Measurements from ENCODE around the gene ABCF2. TPM values are rescaled to one million over a fixed set of nuclear protein-coding genes. Genes with fewer than 3 reads are reported as not detected.

The ABCF2 gene
- total and polyA plus RNA-seq, 5 donors from 2014 or later, result 16.3 to 31.4 (median 29.4) TPM

DNA sequence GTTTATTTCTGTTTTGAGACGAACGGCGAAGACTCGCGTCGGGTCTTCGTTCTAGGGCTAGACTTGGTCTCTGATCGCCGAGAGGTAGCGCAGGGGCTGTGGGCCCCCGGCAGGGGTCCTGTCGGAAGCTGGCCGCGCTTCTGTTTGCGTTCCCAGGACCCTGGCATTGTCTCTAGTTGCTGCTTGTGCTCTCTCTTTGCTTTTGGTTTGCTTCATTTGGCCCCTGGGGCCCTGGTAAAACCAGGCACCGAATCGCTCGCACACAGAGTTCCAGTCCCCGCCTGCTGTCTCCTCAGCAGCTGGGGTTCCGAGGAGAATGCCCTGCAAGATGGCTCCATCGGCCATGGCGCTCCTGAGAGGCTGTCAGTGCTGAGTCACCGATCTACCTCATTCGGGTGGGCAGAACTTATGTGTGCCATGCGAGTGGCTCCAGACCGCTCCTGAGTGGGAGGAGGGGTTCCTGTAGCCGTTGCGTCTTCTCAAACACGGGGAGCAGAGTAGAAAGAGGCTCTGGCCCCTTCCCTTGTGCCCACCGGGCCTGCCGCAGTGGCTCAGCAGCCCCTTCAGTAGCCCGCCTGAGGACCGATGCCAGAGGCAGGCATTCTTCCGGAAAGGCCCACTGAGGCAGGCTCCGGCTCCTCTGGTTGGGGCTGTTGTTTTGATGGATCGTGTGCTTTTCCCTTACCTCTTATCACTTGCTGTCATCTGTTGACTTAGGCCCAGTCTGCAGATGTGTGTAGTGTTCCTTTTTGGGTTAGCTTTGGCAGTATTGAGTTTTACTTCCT, 6.1 kb upstream of the ABCF2 start:
- peak; percentile 36 to 70 (median 43) for DNase-seq
- H3K4me3 Mint-ChIP-seq, result peak overlapping the region; percentile 99 to 100 (median 99)

DNA sequence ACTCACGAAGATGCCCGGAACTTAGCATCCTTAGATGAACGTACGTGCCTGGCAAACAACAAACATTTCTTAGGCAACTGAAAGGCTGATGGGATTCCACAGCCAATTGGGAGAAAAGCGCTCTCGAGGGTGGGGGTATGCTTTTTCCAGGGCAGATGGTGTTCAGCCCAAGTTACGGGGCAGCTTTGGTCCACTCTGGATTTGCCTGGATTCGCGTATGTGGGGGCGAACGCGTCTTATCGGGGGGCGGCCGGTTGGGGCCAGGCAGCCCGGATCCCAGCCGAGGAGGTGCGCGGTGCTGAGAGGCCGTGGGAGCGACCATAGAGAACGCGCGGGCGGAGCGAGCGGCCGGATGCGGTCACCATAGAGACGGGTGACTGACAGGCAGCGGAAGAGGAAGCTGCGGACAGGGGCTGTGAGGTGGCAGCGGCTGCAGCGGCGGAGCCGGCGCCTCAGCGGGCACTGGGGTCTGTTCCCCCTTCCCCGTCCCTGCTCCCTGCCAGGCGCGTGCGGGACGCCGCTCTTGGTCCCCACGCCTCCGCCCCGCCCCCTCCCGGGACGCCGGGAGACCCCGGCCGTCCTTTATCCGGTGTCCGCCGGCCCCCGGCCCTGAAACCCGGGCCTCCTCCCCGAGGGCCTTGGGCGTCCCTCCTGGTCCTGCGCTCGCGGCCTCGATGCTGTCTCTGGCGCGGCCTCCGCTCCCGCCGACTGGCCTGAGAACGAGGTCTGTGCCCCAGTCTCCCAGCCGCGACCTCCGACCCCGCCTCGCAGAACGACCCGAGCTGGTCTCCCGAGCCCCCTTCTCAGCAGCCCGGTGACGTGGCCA, 5.3 kb upstream of the ABCF2 start, which contains the start of gene CHPF2:
TSS of gene CHPF2 (plus strand) at position 393 of the 826 bp plus-strand sequence. CDS start 1,529 bp downstream, outside the sequence.
- DNase-seq (peak; percentile 84 to 92 (median 87)), ATAC-seq (ENCODE audit: low read depth in 2 of 2) (peak; percentile 92 to 95)
- Mint-ChIP-seq H3K36me3 (peaks cover under 1% of the 10 kb centered on the region), H3K9me3 (no peaks in the 10 kb centered on the region), H3K4me3 (peak within 1 kb of the TSS; percentile 99 to 100 (median 99)), H3K4me1 (peaks cover 5 to 48% (median 20%) of the 10 kb centered on the region in 4 donors), H3K27me3 (peaks cover 2% of the 10 kb centered on the region), H3K27ac (peak within 1 kb of the TSS; percentile 96 to 99 (median 97))
- H3K4me3 ChIP-seq (ENCODE audit: low read depth, low read length), result peak within 1 kb of the TSS; percentile 88
- H3K4me1 ChIP-seq (ENCODE audit: control insufficient read depth, insufficient read depth, low read length, poor library complexity, severe bottlenecking), result peaks cover 29% of the 10 kb centered on the region
- peaks cover 18% of the 10 kb centered on the region for H3K36me3 ChIP-seq (ENCODE audit: control insufficient read depth, insufficient read depth, low read length)
- no peaks in the 10 kb centered on the region for H3K9me3 ChIP-seq (ENCODE audit: control insufficient read depth in 2 of 2, low read length in 2 of 2)
- peak within 1 kb of the TSS; percentile 79 for H3K27ac ChIP-seq (ENCODE audit: insufficient read depth, low read length, poor library complexity, severe bottlenecking)
- H3K27me3 ChIP-seq (ENCODE audit: control insufficient read depth, insufficient read depth, low read length), result no peaks in the 10 kb centered on the region

More for the DNA sequence above, 6.1 kb upstream of the ABCF2 start:
- Mint-ChIP-seq H3K27ac (peak overlapping the region; percentile 92 to 96 (median 96)), H3K4me1 (peaks cover 5 to 41% (median 18%) of the 10 kb centered on the region in 4 donors), H3K36me3 (no peaks in the 10 kb centered on the region), H3K9me3 (no peaks in the 10 kb centered on the region), H3K27me3 (no peaks in the 10 kb centered on the region)
- Histone ChIP-seq H3K9me3 (ENCODE audit: control insufficient read depth in 2 of 2, low read length in 2 of 2) (no peaks in the 10 kb centered on the region), H3K4me1 (ENCODE audit: control insufficient read depth, insufficient read depth, low read length, poor library complexity, severe bottlenecking) (peaks cover 21% of the 10 kb centered on the region), H3K27ac (ENCODE audit: insufficient read depth, low read length, poor library complexity, severe bottlenecking) (peak overlapping the region; percentile 79), H3K36me3 (ENCODE audit: control insufficient read depth, insufficient read depth, low read length) (peaks cover 22% of the 10 kb centered on the region), H3K4me3 (ENCODE audit: low read depth, low read length) (peak overlapping the region; percentile 87), H3K27me3 (ENCODE audit: control insufficient read depth, insufficient read depth, low read length) (no peaks in the 10 kb centered on the region)
- peak; percentile 69 to 71 for ATAC-seq (ENCODE audit: low read depth in 2 of 2)

GRCh38 chr7:151231080-151231479, 4.1 kb upstream of the ABCF2 start:
- Mint-ChIP-seq H3K27ac (no peak overlapping the region), H3K9me3 (no peaks in the 10 kb centered on the region), H3K36me3 (peaks cover 5% of the 10 kb centered on the region), H3K4me3 (peak overlapping the region; percentile 96 to 100 (median 99)), H3K27me3 (peaks cover 7% of the 10 kb centered on the region), H3K4me1 (peaks cover 5 to 58% (median 25%) of the 10 kb centered on the region in 4 donors)
- no peak for DNase-seq
- no peak overlapping the region for H3K27ac ChIP-seq (ENCODE audit: insufficient read depth, low read length, poor library complexity, severe bottlenecking)
- H3K9me3 ChIP-seq (ENCODE audit: control insufficient read depth in 2 of 2, low read length in 2 of 2), result no peaks in the 10 kb centered on the region
- no peak overlapping the region for H3K4me3 ChIP-seq (ENCODE audit: low read depth, low read length)
- no peak for ATAC-seq (ENCODE audit: low read depth in 2 of 2)
- H3K36me3 ChIP-seq (ENCODE audit: control insufficient read depth, insufficient read depth, low read length), result peaks cover 8% of the 10 kb centered on the region
- H3K4me1 ChIP-seq (ENCODE audit: control insufficient read depth, insufficient read depth, low read length, poor library complexity, severe bottlenecking), result peaks cover 35% of the 10 kb centered on the region
- H3K27me3 ChIP-seq (ENCODE audit: control insufficient read depth, insufficient read depth, low read length), result no peaks in the 10 kb centered on the region

DNA sequence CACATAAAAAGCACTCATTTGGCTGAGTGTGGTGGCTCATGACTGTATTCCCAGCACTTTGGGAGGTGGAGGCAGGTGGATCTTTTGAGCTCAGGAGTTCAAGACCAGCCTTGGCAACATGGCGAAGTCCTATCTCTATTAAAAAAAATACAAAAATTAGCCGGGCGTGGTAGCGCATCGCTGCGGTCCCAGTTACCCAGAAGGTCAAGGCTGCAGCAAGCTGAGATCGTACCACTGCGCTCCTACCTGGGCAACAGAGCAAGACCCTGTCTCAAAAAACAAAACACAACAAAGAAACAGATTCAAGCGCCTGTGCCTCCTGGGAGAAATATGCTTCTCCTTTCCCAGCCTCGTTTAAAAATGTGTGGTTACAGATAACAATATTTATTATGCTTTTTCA, 2.2 kb upstream of the ABCF2 start:
- DNase-seq (no peak), ATAC-seq (ENCODE audit: low read depth in 2 of 2) (no peak)
- no peaks in the 10 kb centered on the region for H3K9me3 Mint-ChIP-seq
- peaks cover 7% of the 10 kb centered on the region for H3K27me3 Mint-ChIP-seq
- H3K4me3 ChIP-seq (ENCODE audit: low read depth, low read length), result no peak overlapping the region
- H3K4me1 Mint-ChIP-seq, result peaks cover 12 to 61% (median 38%) of the 10 kb centered on the region in 4 donors
- peak overlapping the region in 1 of 4 donors; percentile 100 for H3K4me3 Mint-ChIP-seq
- H3K4me1 ChIP-seq (ENCODE audit: control insufficient read depth, insufficient read depth, low read length, poor library complexity, severe bottlenecking), result peaks cover 46% of the 10 kb centered on the region
- no peak overlapping the region for H3K27ac Mint-ChIP-seq
- no peak overlapping the region for H3K27ac ChIP-seq (ENCODE audit: insufficient read depth, low read length, poor library complexity, severe bottlenecking)
- peaks cover 19% of the 10 kb centered on the region for H3K36me3 Mint-ChIP-seq
- no peaks in the 10 kb centered on the region for H3K9me3 ChIP-seq (ENCODE audit: control insufficient read depth in 2 of 2, low read length in 2 of 2)
- no peaks in the 10 kb centered on the region for H3K27me3 ChIP-seq (ENCODE audit: control insufficient read depth, insufficient read depth, low read length)
- peaks cover 8% of the 10 kb centered on the region for H3K36me3 ChIP-seq (ENCODE audit: control insufficient read depth, insufficient read depth, low read length)

DNA sequence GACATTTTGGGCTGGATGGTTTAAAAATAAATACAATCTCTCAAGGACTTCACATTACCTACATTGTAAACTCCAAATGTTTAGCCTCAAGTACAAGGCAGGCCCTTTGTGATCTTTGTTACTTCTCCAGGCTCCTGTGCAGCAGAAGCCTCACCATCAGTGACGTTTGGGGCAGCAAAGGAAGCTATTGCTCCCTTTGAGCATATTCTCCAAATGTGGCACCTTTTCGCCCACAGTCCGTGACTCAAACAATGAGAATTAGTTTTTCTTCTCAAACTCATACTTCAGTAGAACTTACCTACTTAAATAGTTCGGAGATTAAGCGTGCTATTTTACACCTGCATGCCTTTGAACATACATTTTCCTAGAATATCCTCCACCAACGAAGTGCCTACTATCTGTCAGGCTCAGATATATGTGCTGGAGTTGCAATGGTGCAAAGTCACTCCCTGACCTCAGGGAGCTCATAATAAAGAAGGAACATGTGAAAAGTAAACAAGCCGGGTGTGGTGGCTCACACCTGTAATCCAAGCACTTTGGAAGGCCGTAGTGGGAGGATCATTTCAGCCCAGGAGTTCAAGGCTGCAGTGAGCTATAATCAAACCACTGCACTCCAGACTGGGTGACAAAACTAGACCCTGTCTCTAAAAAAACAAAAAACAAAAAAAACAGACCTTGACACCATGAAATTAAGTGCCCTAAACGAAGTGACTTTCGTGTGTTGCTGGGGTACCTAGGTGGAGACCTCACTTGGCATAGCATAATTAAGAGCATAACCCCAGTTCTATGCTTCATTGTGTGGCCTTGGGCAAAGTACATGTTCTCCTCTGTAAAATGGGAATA, 1.2 kb upstream of the ABCF2 start:
- peaks cover 12 to 54% (median 30%) of the 10 kb centered on the region in 4 donors for H3K4me1 Mint-ChIP-seq

DNA sequence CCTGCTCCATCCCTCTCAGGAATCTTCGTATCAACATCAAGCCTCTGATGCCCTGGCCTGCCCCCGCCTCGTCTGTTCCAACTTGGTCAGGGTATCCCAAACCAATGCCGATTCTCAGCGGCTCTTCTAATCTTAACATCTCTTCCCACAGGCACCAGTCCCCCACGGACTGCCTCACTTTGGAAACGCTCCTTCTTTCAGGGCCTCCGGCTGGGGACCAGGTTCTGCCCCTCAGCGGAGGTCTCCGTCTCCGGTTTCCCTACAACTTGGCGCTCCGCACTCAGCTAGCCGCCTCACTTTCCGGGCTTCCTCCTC, 488 bp downstream of the ABCF2 start:
- DNase-seq (no peak), ATAC-seq (ENCODE audit: low read depth in 2 of 2) (no peak)
- Histone ChIP-seq H3K27ac (ENCODE audit: insufficient read depth, low read length, poor library complexity, severe bottlenecking) (peak overlapping the region; percentile 80), H3K36me3 (ENCODE audit: control insufficient read depth, insufficient read depth, low read length) (peaks cover 36% of the 10 kb centered on the region), H3K4me1 (ENCODE audit: control insufficient read depth, insufficient read depth, low read length, poor library complexity, severe bottlenecking) (peaks cover 25% of the 10 kb centered on the region), H3K9me3 (ENCODE audit: control insufficient read depth in 2 of 2, low read length in 2 of 2) (no peaks in the 10 kb centered on the region), H3K4me3 (ENCODE audit: low read depth, low read length) (peak overlapping the region; percentile 90), H3K27me3 (ENCODE audit: control insufficient read depth, insufficient read depth, low read length) (no peaks in the 10 kb centered on the region)
- H3K27ac Mint-ChIP-seq, result peak overlapping the region; percentile 80 to 99 (median 98)
- H3K4me3 Mint-ChIP-seq, result peak overlapping the region; percentile 89 to 100 (median 100)
- H3K4me1 Mint-ChIP-seq, result peaks cover 7 to 44% (median 27%) of the 10 kb centered on the region in 4 donors
- peaks cover 34% of the 10 kb centered on the region for H3K36me3 Mint-ChIP-seq
- peaks cover 7% of the 10 kb centered on the region for H3K27me3 Mint-ChIP-seq
- H3K9me3 Mint-ChIP-seq, result no peaks in the 10 kb centered on the region

More for the DNA sequence above, 1.2 kb upstream of the ABCF2 start:
- no peak for DNase-seq
- H3K4me3 ChIP-seq (ENCODE audit: low read depth, low read length), result peak overlapping the region; percentile 90
- no peaks in the 10 kb centered on the region for H3K9me3 Mint-ChIP-seq
- peaks cover 36% of the 10 kb centered on the region for H3K4me1 ChIP-seq (ENCODE audit: control insufficient read depth, insufficient read depth, low read length, poor library complexity, severe bottlenecking)
- no peaks in the 10 kb centered on the region for H3K9me3 ChIP-seq (ENCODE audit: control insufficient read depth in 2 of 2, low read length in 2 of 2)
- no peak for ATAC-seq (ENCODE audit: low read depth in 2 of 2)
- peaks cover 7% of the 10 kb centered on the region for H3K27me3 Mint-ChIP-seq
- H3K4me3 Mint-ChIP-seq, result peak overlapping the region; percentile 89 to 100 (median 100)
- H3K27ac Mint-ChIP-seq, result peak overlapping the region in 2 of 3 donors; percentile 98 to 99
- peak overlapping the region; percentile 80 for H3K27ac ChIP-seq (ENCODE audit: insufficient read depth, low read length, poor library complexity, severe bottlenecking)
- H3K36me3 ChIP-seq (ENCODE audit: control insufficient read depth, insufficient read depth, low read length), result peaks cover 18% of the 10 kb centered on the region
- H3K27me3 ChIP-seq (ENCODE audit: control insufficient read depth, insufficient read depth, low read length), result no peaks in the 10 kb centered on the region
- H3K36me3 Mint-ChIP-seq, result peaks cover 25% of the 10 kb centered on the region

DNA sequence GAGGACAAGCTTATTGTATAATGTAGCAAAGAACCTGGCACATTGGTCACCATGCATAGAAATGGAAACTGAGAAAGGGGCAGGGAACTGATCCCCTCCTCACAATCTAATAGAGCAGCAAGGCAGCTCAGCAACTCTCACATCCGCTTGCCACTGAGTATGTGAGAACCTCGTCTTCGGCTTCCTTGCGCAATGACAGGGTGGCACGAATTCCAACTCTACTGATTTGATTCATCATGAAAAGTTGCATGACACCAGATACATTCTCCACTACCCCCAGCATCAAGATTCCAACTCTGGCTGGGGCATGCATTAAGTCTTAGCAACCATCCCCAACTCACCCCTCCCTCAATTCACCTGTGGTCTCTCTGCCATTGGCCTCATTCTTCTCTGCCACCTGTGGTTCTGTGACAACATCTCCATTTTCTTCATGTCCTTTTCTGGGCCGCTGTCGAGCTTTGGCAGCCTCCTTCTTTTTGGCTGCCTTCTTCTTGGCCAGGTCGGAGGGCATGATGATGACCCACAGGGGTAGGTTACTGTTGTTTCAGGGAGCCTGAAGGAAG, 976 bp downstream of the ABCF2 start:
- ATAC-seq (ENCODE audit: low read depth in 2 of 2) (no peak), DNase-seq (no peak)
- no peaks in the 10 kb centered on the region for H3K9me3 Mint-ChIP-seq
- Histone ChIP-seq H3K9me3 (ENCODE audit: control insufficient read depth in 2 of 2, low read length in 2 of 2) (no peaks in the 10 kb centered on the region), H3K27ac (ENCODE audit: insufficient read depth, low read length, poor library complexity, severe bottlenecking) (peak overlapping the region; percentile 80), H3K4me1 (ENCODE audit: control insufficient read depth, insufficient read depth, low read length, poor library complexity, severe bottlenecking) (peaks cover 25% of the 10 kb centered on the region), H3K27me3 (ENCODE audit: control insufficient read depth, insufficient read depth, low read length) (no peaks in the 10 kb centered on the region), H3K4me3 (ENCODE audit: low read depth, low read length) (peak overlapping the region; percentile 90), H3K36me3 (ENCODE audit: control insufficient read depth, insufficient read depth, low read length) (peaks cover 38% of the 10 kb centered on the region)
- peaks cover 7% of the 10 kb centered on the region for H3K27me3 Mint-ChIP-seq
- H3K36me3 Mint-ChIP-seq, result peaks cover 34% of the 10 kb centered on the region
- peak overlapping the region; percentile 89 to 100 (median 100) for H3K4me3 Mint-ChIP-seq
- peak overlapping the region in 2 of 3 donors; percentile 80 to 98 for H3K27ac Mint-ChIP-seq
- H3K4me1 Mint-ChIP-seq, result peaks cover 7 to 42% (median 27%) of the 10 kb centered on the region in 4 donors
